Adipose tissue (tissue), 3 donors: ENCODE measurements around the gene SLC5A6. TPM values are rescaled to one million over a fixed set of nuclear protein-coding genes. Genes with fewer than 3 reads are reported as not detected.
"Not testable (repeated sequence)": the region's sequence is repeated elsewhere in the genome, so short reads cannot be mapped to it uniquely, and the experiment has no call there.

ENCODE experiments used
- H3K27ac ChIP-seq: one replicate; pipeline ENCODE4 v1.5.1; 2013; ENCODE audit warnings: low read depth, low read length
- WGBS, 3 donors: extraction: QIAGEN DNeasy Blood & Tissue Kit; methylation state at CpG; one replicate each; pipeline ENCODE4 v1.1.7; 2013; 5-methylcytosine and 5-hydroxymethylcytosine counted together
- polyA plus RNA-seq, 3 donors: library from polyadenylated mRNA; stranded (reverse); fragments of 200-250 nt; gene quantifications; one replicate each; pipeline ENCODE4 v1.2.3, GENCODE V29; 2013
- donor health status: healthy with polysubstance abuse.
- donor health status: Bipolar disorder and iron deficiency.
- donor health status: healthy.

The SLC5A6 gene
- polyA plus RNA-seq, 3 donors: 23.4 to 287 (median 33.4) TPM

DNA sequence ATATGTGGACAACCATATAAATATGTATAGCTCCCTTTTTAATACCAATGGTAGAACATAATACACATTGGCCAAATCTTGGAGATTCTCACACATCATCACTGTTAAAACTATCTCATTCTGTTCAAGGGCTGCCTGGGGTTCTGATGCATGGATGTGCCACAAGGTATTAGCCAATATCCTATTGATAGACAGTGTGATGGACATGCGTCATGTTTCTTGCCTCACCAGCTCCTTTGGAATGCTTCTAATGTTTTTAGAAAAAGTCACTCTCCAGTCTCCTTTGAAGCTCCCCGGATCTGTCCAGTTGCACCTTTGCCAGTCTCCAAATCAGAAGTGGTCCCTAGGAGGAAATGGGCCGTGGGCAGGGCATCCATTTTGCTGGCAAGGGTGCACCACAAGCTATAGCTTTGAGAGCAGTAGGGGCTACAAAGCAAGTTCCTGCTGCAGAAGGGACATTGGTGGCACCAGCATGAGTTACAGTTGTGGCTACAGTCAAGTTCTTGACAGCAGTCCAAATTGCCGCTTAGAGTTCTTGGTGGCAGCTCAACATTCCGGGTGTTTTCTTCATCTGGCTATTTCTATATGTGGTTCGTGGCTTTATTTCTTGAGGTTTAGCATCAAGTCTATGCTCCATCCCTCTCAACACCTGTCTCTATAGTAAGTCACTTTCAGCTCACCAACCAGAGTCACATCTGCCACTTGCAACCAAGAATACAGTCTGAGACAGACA is 25.3 kb downstream of the SLC5A6 start:
- WGBS, 3 donors: 64 to 66% (median 65%) methylated on average over 6 of the region's 6 CpGs
- no peak overlapping the region for H3K27ac ChIP-seq

DNA sequence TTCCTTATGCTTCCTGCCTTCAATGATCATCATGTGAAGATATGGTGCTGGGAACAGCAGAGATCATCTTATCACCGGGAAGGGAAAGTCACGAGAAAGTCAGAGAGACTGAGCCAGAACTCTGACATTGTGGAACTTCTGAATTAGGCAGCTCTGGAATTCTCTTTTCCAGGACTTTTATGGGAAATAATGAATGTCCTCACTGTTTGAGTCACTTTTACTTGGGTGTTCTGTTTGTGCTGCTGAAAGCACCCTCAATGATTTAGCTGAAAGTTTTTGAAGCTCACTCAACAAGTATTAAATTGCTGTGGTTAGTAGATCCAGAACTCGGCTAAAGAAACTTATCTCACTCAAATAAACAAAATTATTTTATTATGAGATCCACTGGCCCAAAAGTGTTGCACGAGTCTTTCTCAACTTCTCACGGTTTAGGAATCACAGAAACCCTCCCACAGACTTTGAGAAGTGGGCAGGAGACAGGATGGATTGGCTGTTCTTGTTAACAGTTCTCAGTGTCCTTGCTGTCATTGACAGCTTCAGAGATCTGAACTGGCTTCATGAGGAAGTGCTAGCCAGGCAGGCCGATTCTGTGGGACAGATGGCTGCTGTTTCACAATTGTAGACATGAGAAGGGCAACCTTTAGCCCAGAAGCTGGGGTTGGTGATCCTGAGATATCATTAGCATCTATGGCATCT is 26.6 kb downstream of the SLC5A6 start:
- WGBS, 3 donors: 28 to 33% (median 30%) methylated on average over 6 of the region's 6 CpGs
- peak overlapping the region; percentile 70 for H3K27ac ChIP-seq

DNA sequence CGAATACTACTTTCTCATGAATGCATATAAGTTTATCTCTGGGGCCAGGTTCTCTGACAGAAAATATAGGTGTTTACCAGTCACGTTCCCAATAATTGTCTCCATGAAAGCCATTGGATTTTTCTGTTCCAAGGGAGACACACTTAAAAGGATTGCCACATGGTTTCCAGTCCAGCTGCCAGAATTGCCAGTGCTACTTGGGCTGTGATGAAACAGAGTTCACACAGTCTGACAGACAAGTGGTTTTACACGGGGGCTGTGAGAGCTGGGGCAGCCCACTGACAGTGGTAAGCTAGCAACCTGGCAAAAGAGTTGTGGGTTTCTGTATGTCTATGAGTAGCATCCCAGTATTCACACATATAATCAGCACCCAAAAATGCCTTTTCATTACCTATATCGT is 28.0 kb downstream of the SLC5A6 start:
- WGBS, 3 donors: 60 to 69% (median 68%) methylated on average over 4 of the region's 4 CpGs
- H3K27ac ChIP-seq: no peak overlapping the region

DNA sequence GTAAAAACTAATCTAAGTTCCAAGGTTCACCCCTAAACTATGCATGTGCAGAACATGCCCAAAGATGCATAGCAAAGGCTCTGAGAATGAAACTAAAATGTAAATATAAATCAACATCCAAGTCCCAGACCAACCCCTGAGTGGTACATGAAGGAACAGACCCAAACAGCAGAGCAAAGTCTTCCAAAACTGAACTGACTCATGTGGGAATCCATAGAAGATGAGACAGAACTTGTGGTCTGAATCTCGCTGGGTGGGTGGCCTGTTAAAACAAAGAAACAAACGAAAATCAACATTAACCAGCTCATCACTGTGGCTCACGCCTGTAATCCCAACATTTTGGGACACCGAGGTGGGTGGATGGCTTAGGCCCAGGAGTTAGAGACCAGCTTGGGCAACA is 29.7 kb downstream of the SLC5A6 start:
- no peak overlapping the region for H3K27ac ChIP-seq

DNA sequence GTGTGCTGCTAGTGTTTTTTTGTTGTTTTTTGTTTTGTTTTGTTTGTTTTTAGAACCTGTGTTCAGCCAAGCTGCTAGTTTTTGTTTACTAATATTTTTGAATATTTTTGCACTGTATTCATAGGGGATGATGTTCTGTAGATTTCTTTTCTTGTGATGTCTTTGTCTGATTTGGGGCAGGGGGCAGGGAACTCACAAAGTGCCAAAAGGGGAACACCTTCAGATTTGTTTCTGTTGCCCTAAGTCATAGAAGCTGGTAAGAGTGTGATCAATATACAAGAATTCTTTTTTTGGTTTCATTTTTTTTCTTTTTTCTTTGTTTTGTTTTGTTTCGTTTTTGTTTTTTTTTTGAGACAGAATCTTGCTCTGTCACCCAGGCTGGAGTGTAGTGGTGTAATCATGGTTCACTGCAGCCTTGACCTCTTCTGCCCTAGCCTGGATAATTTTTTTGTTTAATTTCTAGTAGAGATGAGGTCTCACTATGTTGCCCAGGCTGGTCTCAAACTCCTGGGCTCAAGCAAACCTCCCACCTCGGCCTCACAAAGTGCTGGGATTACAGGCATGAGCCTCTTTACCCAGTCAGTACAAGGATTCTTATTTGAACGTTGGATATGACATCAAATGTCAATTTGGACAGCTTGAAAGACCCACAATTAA is 32.6 kb downstream of the SLC5A6 start:
- H3K27ac ChIP-seq: no peak overlapping the region
- 59 to 70% (median 62%) methylated on average over 3 of the region's 3 CpGs for WGBS, 3 donors

More for the DNA sequence above, 29.7 kb downstream of the SLC5A6 start:
- 67 to 73% (median 67%) methylated on average over 4 of the region's 4 CpGs for WGBS, 3 donors

DNA sequence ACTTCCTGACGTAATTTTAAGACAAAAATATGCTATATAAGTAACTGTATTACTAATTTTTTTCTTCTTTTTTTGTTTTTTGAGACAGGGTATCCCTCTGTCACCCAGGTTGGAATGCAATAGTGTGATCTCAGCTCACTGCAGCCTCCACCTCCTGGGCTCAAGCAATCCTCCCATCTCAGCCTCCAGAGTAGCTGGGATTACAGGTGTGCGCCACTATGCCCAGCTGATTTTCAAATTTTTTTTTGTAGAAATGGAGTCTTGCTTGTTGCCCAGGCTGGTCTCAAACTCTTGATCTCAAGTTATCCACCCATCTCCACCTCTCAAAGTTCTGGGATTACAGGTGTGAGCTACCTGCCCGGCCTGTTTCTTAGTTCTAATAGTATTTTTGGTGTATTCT is 33.6 kb downstream of the SLC5A6 start:
- WGBS, 3 donors: 78 to 91% (median 88%) methylated on average over 3 of the region's 3 CpGs
- H3K27ac ChIP-seq: no peak overlapping the region

DNA sequence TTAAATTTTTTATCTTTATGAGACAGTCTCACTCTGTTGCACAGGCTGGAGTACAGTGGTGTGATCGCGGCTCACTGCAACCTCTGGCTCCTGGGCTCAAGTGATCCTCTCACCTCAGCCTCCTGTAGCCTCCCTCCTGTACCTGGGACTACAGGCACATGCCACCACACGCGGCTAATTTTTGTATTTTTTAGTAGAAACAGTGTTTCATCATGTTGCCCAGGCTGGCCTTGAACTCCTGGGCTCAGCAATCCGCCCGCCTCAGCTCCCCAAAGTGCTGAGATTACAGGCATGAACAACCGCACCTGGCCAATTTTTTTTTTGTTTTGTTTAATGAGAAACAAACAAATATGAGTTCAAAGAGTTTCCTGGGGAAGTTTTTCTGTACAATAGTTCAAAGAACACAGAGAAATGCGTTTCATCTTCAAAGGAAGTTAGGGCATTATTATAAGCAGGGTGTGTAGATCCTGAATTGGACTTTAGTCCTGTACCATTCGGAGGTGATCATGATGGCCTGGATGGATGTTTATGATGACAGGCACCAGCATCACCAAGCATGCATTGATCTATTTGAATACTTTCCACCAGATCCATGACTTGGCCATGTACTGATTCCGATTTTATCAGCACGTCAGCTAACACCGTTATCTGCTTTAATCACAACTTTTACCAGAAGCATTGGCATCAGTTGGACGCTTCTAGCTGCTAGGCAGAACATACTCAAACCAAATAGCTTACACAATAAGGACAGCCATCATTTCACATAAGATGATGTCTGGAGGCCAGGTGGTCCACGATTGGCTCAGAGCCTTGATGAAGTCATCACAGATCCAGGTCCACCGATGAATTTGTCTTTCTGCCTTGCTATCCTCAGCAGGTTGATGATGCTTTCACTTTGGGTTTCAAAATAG is 34.4 kb downstream of the SLC5A6 start:
- WGBS, 3 donors: 60 to 84% (median 81%) methylated on average over 15 of the region's 15 CpGs
- H3K27ac ChIP-seq: no peak overlapping the region

DNA sequence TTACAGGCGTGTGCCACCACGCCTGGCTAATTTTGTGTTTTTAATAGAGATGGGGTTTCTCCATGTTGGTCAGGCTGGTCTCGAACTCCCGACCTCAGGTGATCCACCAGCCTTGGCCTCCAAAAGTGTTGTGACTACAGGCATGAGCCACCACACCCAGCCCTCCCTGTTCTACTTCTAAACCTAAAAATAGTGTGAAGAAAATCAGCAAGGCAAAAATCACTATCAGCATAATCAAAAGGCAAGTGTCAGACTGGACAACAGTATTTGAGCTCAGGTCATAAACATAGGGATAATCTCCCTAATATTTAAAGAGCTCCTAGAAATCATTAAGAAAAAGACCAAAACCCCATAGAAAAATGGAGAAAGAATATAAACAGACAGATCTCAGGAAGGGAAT is 36.3 kb downstream of the SLC5A6 start:
- not testable (repeated sequence) for H3K27ac ChIP-seq
- WGBS, 3 donors: 85 to 92% (median 89%) methylated on average over 4 of the region's 4 CpGs

DNA sequence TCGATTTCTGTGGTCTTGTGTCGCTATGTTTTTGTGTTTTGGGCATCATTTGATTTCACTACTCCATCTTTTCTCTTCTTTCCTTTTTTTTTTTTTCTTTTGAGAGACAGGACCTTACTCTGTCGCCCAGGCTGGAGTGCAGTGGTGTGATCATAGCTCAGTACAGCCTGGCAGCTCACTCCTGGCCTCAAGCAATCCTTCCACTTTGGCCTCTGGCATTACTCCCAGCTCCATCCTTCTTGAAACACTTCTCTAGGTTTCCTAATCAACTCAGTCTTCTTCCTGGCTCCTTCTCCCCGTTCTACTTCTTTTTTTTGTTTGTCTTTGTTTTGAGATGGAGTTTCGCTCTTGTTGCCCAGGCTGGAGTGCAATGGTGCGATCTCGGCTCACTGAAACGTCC is 36.7 kb downstream of the SLC5A6 start:
- no peak overlapping the region for H3K27ac ChIP-seq
- 55 to 69% (median 67%) methylated on average over 8 of the region's 8 CpGs for WGBS, 3 donors

DNA sequence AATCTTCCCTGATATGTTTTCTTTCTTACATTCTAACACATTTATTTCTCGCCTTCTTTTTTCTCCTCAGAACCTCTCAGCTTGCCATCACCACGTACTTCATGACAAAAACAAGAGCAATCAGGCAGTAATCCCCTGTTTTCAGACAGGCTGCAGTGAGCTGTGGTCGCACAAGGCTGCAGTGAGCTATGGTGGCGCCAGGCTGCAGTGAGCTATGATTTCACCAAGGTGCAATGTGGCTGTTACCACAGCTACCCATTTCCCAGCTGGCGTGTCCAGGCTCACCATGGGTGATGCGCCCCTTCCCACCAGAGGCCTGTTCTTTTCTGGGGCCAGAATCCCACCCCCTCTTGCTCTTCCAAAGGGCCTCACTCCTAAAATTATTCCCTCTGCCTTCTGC is 37.4 kb downstream of the SLC5A6 start:
- WGBS, 3 donors: 63 to 79% (median 78%) methylated on average over 6 of the region's 6 CpGs
- no peak overlapping the region for H3K27ac ChIP-seq

DNA sequence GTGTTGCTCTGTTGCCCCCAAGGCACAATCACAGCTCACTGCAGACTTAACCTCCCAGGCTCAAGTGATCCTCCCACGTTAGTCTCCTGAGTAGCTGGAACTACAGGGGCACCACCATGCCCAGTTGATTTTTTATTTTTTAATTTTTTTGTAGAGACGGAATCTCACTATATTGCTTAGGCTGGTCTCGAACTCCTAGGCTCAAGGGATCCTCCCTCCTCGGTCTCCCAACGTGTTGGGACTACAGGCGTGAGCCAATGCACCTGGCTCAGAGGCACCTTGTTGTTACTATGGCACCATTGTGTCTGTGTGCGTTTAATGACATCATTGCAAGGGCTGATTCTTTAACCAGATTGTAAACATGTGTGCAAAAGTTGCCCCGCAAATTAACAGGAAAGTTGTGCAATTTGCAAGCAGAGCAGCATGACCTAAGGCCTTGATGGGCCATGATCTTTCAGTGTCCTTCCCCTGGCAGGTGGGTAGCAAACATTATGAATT is 40.7 kb downstream of the SLC5A6 start:
- 54 to 75% (median 70%) methylated on average over 8 of the region's 8 CpGs for WGBS, 3 donors
- H3K27ac ChIP-seq: no peak overlapping the region

DNA sequence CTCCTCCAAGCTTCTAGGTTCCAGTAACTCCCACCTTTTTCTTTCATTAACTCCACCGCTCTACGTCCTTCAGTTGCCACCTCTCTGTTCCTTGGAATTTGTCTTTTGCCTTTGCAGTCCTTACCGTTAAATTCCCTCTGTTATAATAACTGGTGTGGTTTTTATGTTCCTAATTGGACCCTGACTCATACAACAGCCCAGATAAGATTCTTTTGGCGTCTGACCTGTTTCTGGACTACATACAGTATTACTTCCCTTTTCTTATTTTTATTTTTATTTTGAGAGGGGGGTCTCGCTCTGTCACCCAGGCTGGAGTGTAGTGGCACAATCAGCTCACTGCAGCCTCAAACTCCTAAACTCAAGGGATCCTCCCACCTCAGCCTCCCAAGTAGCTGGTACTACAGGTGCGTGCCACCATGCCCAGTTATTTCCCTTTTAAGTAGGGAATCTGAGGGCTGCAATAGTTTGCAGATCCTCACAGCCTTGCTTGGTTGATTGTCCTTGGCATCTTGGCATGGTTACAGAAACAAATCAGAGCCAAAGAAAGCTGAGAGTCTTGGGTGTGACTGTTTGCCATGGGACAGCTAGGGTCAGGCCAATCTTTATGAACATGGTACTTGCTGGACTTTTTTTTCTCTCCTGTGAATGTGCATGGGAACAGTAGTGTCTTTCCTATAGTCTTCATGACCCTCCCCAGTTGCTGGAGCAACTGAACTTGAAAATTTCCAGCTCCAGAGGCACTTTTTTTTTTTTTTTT is 41.3 kb downstream of the SLC5A6 start:
- H3K27ac ChIP-seq: no peak overlapping the region
- WGBS, 3 donors: 64 to 76% (median 73%) methylated on average over 6 of the region's 6 CpGs

DNA sequence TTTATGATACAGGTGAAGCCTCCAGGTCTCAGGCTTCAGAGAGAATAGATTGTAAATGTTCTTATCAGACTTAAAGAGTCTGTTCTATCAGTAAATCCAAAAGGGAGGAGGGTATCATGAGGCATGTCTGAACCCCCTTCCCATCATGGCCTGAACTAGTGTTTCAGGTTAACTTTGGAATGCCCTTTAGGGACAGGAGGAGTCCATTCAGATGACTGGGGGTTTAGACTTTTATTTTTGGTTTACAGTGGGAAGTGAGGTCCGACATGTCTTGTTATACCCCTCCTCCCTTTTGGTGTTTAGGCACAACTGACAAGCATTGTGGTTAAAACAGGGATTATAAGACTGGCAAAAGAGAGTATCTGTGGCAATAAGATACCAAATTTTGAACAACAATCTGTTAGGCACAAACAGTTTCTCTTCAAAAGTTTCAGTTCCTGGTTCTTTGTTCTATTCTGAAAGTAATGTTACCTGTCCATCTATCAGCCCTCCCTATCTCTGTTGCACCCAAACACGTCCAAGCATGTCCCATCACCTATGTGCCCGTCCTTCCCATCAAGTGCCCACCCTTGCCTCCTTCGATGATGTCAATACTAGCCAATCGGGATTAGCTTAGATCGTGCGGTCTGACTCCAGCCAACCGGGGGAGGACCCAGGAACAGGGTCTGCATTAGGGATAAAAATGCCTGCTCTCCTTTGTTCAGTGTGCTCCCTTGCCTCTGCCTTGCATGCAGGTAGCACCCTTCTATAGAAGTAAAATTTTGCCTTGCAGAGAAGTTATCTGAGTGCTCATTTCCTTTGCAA is 46.9 kb downstream of the SLC5A6 start:
- WGBS, 3 donors: 83 to 86% (median 84%) methylated on average over 8 of the region's 8 CpGs
- no peak overlapping the region for H3K27ac ChIP-seq

DNA sequence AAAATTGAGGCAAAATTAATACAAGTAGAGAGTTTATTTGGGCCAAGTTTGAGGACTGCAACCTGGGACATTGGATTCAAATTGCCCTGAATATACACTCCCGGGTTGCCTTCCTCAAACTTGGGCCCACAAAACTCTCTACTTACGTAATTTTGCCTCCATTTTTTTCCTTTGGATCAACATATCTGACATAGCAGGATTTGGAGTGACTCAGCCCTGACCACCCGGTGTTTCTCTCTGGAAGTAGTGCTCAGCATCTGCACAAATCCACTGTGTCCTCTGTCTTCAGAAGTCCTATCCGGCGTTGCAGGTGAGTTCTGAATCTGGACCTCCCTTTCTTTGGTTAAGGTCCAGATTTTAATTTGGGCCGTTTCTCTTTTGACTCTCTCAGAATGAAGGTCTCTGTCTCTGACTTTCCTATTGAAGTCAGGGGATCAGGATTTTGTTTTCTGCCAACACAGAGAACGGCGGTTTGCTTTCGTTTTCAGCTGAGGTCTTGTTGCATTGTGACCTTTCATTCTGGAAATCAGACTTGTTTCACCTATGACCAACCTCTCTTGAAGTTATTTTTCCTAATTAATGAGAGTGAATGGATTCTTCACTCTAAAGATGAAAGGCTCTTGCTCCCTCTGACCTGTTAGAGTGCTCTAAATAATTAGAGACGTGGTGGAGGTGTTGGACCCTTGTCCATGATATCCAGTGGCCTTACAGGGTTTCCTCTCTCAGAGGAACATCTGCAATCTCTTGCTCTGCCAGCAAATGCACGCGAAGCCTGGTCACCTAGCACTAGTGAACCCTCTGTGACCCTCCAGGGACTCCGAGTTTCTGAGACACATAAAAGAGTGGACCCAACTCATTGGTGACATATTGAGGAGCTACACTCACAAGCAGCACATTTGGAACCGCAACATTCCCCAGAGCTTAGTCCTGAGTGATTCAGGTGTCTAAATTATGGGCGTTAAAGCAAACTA is 49.6 kb downstream of the SLC5A6 start:
- WGBS, 3 donors: 80 to 82% (median 81%) methylated on average over 15 of the region's 15 CpGs
- no peak overlapping the region for H3K27ac ChIP-seq

DNA sequence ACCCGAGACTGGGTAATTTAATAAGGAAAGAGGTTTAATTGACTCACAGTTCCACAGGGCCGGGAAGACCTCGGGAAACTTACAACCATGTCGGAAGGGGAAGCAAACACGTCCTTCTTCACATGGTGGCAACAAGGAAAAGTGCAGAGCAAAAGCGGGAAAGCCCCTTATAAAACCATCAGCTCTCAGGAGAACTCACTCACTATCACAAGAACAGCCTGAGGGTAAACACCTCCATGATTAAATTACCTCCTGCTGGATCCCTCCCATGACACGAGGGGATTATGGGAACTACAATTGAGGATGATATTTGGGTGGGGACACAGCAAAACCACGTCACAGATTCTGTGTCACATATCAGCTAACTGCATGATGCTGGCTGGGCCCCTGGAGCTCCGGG is 51.9 kb downstream of the SLC5A6 start:
- H3K27ac ChIP-seq: no peak overlapping the region

DNA sequence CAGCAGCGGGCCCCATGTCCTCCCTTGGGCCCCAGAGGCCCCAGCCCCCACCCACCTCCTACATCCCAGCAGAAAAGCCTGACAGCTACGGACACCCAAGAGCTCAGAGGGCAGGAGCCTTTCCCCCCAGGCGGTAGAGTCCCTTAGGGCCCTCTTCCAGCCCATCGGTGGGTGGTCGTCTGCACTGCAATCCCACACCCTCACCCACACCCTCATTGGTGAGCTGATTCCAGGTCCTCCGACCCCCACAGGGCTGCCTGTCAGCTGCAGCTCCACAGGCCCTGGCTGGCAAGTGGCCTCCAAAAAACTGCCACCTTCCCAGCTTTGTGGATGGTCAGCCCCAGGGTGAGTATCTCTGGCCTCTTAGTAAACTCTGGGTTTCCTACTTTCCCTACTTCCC is 52.8 kb downstream of the SLC5A6 start:
- 84 to 88% (median 86%) methylated on average over 6 of the region's 6 CpGs for WGBS, 3 donors
- H3K27ac ChIP-seq: no peak overlapping the region

More for the DNA sequence above, 51.9 kb downstream of the SLC5A6 start:
- WGBS, 3 donors: 76 to 88% (median 86%) methylated on average over 9 of the region's 9 CpGs
